K562 (cell line): ENCODE results near the gene ROMO1. TPM values are rescaled to one million over a fixed set of nuclear protein-coding genes. Genes with fewer than 3 reads are reported as not detected.

Source experiments
- ARID1B ChIP-seq: fragments of 450-650 bp; IDR thresholded peaks from 2 replicates; pipeline ENCODE4 v1.6.1; 2016; ENCODE audit warnings: antibody characterized with exemption, mild to moderate bottlenecking, inconsistent platforms
- ATF1 ChIP-seq, 2 experiments: fragments of 450-650 bp in 1 of 2; IDR thresholded peaks; 2 replicates each; pipeline ENCODE4 v1.6.1; 2016; ENCODE audit warnings: missing compliant biosample characterization in 1 of 2, missing genetic modification characterization in 1 of 2
- C11orf30 ChIP-seq: fragments of 450-650 bp; IDR thresholded peaks from 2 replicates; pipeline ENCODE4 v1.6.1; 2016; ENCODE audit warnings: low read depth, mild to moderate bottlenecking
- CBFB ChIP-seq: sonication (generic); formaldehyde crosslinking; IDR thresholded peaks from 2 replicates; pipeline ENCODE4 v1.4.0; 2020; ENCODE audit warnings: mild to moderate bottlenecking, missing genetic modification reagents
- CXXC5 ChIP-seq: fragments of 250-450 bp; sonication (Bioruptor Pico); IDR thresholded peaks from 2 replicates; pipeline ENCODE4 v1.8.0; 2022; ENCODE audit warnings: inconsistent platforms, mild to moderate bottlenecking, moderate library complexity
- FIP1L1 ChIP-seq: fragments of 200-400 bp; formaldehyde crosslinking; IDR thresholded peaks from 2 replicates; pipeline ENCODE4 v1.6.1; 2018; ENCODE audit warnings: mild to moderate bottlenecking, low read depth, low read length; ENCODE audit not compliant: poor library complexity, severe bottlenecking
- HDGF ChIP-seq: fragments of 450-650 bp; IDR thresholded peaks from 2 replicates; pipeline ENCODE4 v1.6.1; 2016
- HNRNPL ChIP-seq: fragments of 200-400 bp; formaldehyde crosslinking; IDR thresholded peaks from 2 replicates; pipeline ENCODE4 v1.6.1; 2017; ENCODE audit warnings: low read depth, mild to moderate bottlenecking, low read length
- ID3 ChIP-seq, 2 experiments: fragments of 250-450 bp in 1 of 2; fragments of 450-650 bp in 1 of 2; sonication (Bioruptor Pico) in 1 of 2; IDR thresholded peaks; 2 replicates each; pipeline versions ENCODE4 v1.6.1 to v1.8.0; 2016 to 2021; ENCODE audit warnings: mild to moderate bottlenecking in 2 of 2, moderate library complexity in 2 of 2, missing compliant biosample characterization in 1 of 2, missing genetic modification characterization in 1 of 2
- ILF3 ChIP-seq: fragments of 450-650 bp; IDR thresholded peaks from 2 replicates; pipeline ENCODE4 v1.6.1; 2018; ENCODE audit warnings: antibody characterized with exemption, mild to moderate bottlenecking, moderate library complexity, borderline replicate concordance
- MEIS2 ChIP-seq: fragments of 450-650 bp; IDR thresholded peaks from 2 replicates; pipeline ENCODE4 v1.6.1; 2014; ENCODE audit warnings: mild to moderate bottlenecking; ENCODE audit not compliant: partially characterized antibody
- MIER1 ChIP-seq: fragments of 450-650 bp; IDR thresholded peaks from 2 replicates; pipeline ENCODE4 v1.6.1; 2016; ENCODE audit warnings: antibody characterized with exemption, mild to moderate bottlenecking, low read depth
- NFATC3 ChIP-seq: fragments of 450-650 bp; IDR thresholded peaks from 2 replicates; pipeline ENCODE4 v1.6.1; 2017; ENCODE audit warnings: mild to moderate bottlenecking
- NR1H2 ChIP-seq: sonication (generic); formaldehyde crosslinking; IDR thresholded peaks from 2 replicates; pipeline ENCODE4 v1.4.0; 2020; ENCODE audit warnings: mild to moderate bottlenecking, missing genetic modification reagents
- NR2C1 ChIP-seq, 2 experiments: fragments of 450-650 bp; IDR thresholded peaks; 2 replicates each; pipeline ENCODE4 v1.6.1; 2017; ENCODE audit warnings: mild to moderate bottlenecking in 2 of 2, antibody characterized with exemption in 1 of 2, inconsistent platforms in 1 of 2, missing compliant biosample characterization in 1 of 2, missing genetic modification characterization in 1 of 2
- PHB ChIP-seq: fragments of 250-450 bp; sonication (Bioruptor Pico); IDR thresholded peaks from 2 replicates; pipeline ENCODE4 v1.5.0; 2021
- PRDM10 ChIP-seq: fragments of 450-650 bp; IDR thresholded peaks from 2 replicates; pipeline ENCODE4 v1.6.1; 2018; ENCODE audit not compliant: partially characterized antibody
- PYGO2 ChIP-seq: fragments of 450-650 bp; IDR thresholded peaks from 2 replicates; pipeline ENCODE4 v1.6.1; 2016; ENCODE audit warnings: mild to moderate bottlenecking, missing genetic modification characterization, moderate library complexity, missing compliant biosample characterization
- RBBP5 ChIP-seq: fragments of 200-600 bp; sonication (generic); IDR thresholded peaks from 2 replicates; pipeline ENCODE4 v1.6.1; 2012; ENCODE audit warnings: borderline replicate concordance, mild to moderate bottlenecking, low read length, control low read depth, inconsistent platforms; ENCODE audit not compliant: insufficient read depth, poor library complexity, severe bottlenecking
- SIN3A ChIP-seq, 2 experiments: fragments of 150-350 bp in 1 of 2; IDR thresholded peaks; 2 replicates each; pipeline ENCODE4 v1.6.1; 2011 to 2016; ENCODE audit warnings: borderline replicate concordance in 2 of 2, low read depth in 2 of 2, low read length in 2 of 2, mild to moderate bottlenecking in 2 of 2, moderate library complexity in 2 of 2; ENCODE audit not compliant: control insufficient read depth in 1 of 2
- SMARCA5 ChIP-seq: fragments of 450-650 bp; IDR thresholded peaks from 2 replicates; pipeline ENCODE4 v1.6.1; 2016
- SMARCE1 ChIP-seq: fragments of 450-650 bp; IDR thresholded peaks from 2 replicates; pipeline ENCODE4 v1.7.1; 2016; ENCODE audit warnings: mild to moderate bottlenecking
- SUPT5H ChIP-seq: fragments of 450-650 bp; IDR thresholded peaks from 2 replicates; pipeline ENCODE4 v1.6.1; 2016
- TFAM ChIP-seq: fragments of 250-450 bp; sonication (Bioruptor Pico); conservative IDR thresholded peaks from 2 replicates; pipeline ENCODE4 v1.5.0; 2021; ENCODE audit warnings: mild to moderate bottlenecking, moderate library complexity
- ZEB2 ChIP-seq: fragments of 450-650 bp; IDR thresholded peaks from 2 replicates; pipeline ENCODE4 v1.6.1; 2016
- polyA plus RNA-seq, 8 experiments: library from polyadenylated mRNA; depleted of rRNA in 4 of 8; stranded (reverse) in 5 of 8; unstranded in 3 of 8; fragments of >200 nt; fragmentation: Nextera tagmentation in 2 of 8; fragmentation: Illumina TruSeq in 1 of 8; extraction: Ambion mirVana in 2 of 8; extraction: Trizol in 1 of 8; gene quantifications; 2 replicates each; pipeline versions ENCODE4 v1.2.1 to v1.2.3, GENCODE V29; 2011 to 2014; ENCODE audit warnings: inconsistent platforms in 1 of 8, missing spikeins in 1 of 8
- total RNA-seq, 7 experiments: library from RNA; depleted of rRNA in 6 of 7; stranded (reverse); fragments of >200 nt in 6 of 7; fragmentation: Illumina TruSeq in 2 of 7; extraction: Trizol in 2 of 7; gene quantifications; 2 replicates each; pipeline versions ENCODE4 v1.2.1 to v1.2.3, GENCODE V29; 2011 to 2021; ENCODE audit warnings: low replicate concordance in 1 of 7

Gene ROMO1
- total and polyA plus RNA-seq, 9 of the 15 experiments (the other 6 are each of a cell fraction or from before 2014, with no cell fraction given), result 31.8 to 741 (median 226) TPM

- TF ChIP-seq RBBP5 (no peak), PRDM10 (peak; percentile 65), NR2C1 (IDR thresholded peaks at IDR 0.05) (peak; percentile 68), NR2C1 (tag; IDR thresholded peaks at IDR 0.05) (peak; percentile 29; the same call in 1 of the 2 replicates), ARID1B (peak; percentile 68), FIP1L1 (no peak), SIN3A (IDR thresholded peaks at IDR 0.05; ENCODE audit: borderline replicate concordance in 2 of 2, control insufficient read depth in 1 of 2, low read depth in 2 of 2, low read length in 2 of 2) (no peak), NR1H2 (CRISPR knock-in tag) (no peak), CXXC5 (CRISPR knock-in tag) (peak; percentile 16; the same call in 1 of the 2 replicates), SUPT5H (0 out of 2 replicates have a peak, but pooled peaks have one; percentile 9), HDGF (0 out of 2 replicates have a peak, but pooled peaks have one; percentile 18), MIER1 (peak; percentile 62; the same call in 1 of the 2 replicates), SMARCE1 (peak; percentile 89), ZEB2 (peak; percentile 54; the same call in 1 of the 2 replicates), NFATC3 (0 out of 2 replicates have a peak, but pooled peaks have one; percentile 15), C11orf30 (peak; percentile 92), ILF3 (no peak), HNRNPL (no peak), PYGO2 (tag) (no peak), SMARCA5 (peak; percentile 46; the same call in 1 of the 2 replicates), MEIS2 (peak; percentile 70), ATF1 (CRISPR knock-in tag; IDR thresholded peaks at IDR 0.05) (no peak), ATF1 (tag; IDR thresholded peaks at IDR 0.05) (peak; percentile 43; the same call in 1 of the 2 replicates), CBFB (no peak), ID3 (CRISPR knock-in tag; IDR thresholded peaks at IDR 0.05) (no peak), ID3 (tag; IDR thresholded peaks at IDR 0.05) (peak; percentile 66), TFAM (CRISPR knock-in tag) (no peak), PHB (no peak)
Measured at GRCh38 chr20:35743693-35744491, 44.7 kb downstream of the ROMO1 start (continued).
